Stimulated activated CD8-positive, alpha-beta memory T cell treated with anti-CD3 and anti-CD28 coated beads, Interleukin-15, amount 100 ng/mL, for 24 hours (primary cell): ENCODE data around the gene THEMIS2.
A peak's percentile ranks its signal among the peaks of the same experiment; 100 is the strongest.
"Not testable (repeated sequence)": the region's sequence is repeated elsewhere in the genome, so short reads cannot be mapped to it uniquely, and the experiment has no call there.

Experiments
- DNase-seq: peaks from one replicate; pipeline ENCODE4 v3.0.0-alpha.2; 2020; ENCODE audit warnings: low read depth

The THEMIS2 gene

DNA sequence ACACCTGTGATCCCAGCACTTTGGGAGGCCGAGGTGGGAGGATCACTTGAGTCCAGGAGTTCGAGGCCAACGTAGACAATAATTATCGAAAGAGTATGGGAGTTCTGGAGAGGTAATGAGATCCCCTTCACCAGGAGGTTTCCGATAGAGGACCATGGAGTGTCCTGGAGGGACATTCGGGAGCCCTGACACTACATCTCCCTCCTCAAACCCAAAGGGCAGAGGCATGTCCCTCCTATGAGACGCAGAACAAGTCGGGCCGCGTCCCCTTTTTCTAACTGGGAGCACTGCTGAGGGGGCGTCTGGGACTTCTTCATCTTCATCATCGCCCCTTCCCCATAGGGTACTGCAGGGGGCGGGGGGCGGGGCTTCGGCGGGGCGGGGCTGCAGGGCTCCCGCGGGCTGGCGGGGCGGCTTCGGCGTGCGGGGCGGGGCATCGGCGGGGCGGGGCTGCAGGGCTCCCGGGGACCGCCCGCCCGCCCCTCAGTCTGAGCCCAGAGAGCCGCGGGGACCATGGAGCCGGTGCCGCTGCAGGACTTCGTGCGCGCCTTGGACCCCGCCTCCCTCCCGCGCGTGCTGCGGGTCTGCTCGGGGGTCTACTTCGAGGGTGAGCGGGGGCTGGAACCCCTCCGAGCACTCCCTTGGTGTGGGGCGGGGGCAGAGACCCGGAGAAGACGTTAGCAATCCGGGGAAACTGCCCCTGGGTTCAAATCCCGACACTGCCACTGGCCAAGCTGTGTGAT is at the start of gene THEMIS2:
THEMIS2 (plus strand) TSS at position 486 of the 743 bp plus-strand sequence; CDS start at position 514, 28 bp downstream.
- peak; percentile 65 for DNase-seq

DNA sequence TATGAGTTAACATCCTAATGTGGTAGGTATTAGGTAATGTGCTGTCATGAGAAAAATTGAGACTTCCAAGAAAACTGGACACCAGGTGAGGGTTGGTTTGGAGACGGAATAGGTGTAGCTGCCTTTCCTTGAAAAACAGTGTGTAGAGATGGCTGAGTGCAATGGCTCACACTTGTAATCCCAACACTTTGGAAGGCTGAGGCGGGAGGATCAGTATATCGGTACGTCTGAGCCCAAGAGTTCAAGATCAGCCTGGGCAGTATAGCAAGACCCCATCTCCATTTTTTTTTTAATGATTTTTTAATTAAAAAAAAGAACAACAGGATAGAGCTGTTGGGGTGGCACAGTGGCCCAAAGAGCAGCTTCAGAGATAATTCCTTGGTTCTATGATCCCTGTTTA is 48.6 kb upstream of the THEMIS2 start:
- no peak for DNase-seq

DNA sequence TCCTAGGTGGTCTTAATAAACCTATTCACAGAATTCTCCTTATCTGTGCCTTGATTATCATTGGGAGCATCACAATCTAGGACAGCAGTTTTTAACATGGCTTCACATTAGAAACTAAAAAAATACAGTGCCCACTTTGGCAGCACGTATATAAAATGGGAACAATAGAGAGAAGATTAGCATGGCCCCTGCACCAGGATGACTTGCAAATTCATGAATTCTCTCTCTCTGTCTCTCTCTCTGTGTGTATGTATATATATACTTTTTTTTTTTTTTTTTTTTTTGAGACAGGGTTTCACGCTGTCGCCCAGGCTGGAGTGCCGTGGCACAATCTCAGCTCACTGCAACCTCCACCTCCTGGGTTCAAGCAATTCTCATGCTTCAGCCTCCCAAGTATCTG is 47.9 kb upstream of the THEMIS2 start:
- no peak for DNase-seq

DNA sequence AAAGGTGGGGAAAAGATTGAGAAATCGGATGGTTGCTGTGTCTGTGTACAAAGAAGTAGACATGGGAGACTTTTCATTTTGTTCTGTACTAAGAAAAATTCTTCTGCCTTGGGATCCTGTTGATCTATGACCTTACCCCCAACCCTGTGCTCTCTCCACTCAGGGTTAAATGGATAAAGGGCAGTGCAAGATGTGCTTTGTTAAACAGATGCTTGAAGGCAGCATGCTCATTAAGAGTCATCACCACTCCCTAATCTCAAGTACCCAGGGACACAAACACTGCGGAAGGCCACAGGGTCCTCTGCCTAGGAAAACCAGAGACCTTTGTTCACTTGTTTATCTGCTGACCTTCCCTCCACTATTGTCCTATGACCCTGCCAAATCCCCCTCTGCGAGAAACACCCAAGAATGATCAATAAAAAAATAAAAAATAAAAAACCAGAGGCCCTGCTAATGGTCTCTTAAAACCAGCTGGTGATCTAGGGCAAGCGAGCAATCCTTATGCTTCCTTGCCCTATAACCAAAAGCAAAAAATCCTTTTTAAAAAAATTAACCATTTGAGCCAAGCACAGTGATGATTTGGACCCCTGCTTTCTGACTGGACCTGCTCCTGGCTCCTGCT is 42.9 kb upstream of the THEMIS2 start:
- not testable (repeated sequence) for DNase-seq

DNA sequence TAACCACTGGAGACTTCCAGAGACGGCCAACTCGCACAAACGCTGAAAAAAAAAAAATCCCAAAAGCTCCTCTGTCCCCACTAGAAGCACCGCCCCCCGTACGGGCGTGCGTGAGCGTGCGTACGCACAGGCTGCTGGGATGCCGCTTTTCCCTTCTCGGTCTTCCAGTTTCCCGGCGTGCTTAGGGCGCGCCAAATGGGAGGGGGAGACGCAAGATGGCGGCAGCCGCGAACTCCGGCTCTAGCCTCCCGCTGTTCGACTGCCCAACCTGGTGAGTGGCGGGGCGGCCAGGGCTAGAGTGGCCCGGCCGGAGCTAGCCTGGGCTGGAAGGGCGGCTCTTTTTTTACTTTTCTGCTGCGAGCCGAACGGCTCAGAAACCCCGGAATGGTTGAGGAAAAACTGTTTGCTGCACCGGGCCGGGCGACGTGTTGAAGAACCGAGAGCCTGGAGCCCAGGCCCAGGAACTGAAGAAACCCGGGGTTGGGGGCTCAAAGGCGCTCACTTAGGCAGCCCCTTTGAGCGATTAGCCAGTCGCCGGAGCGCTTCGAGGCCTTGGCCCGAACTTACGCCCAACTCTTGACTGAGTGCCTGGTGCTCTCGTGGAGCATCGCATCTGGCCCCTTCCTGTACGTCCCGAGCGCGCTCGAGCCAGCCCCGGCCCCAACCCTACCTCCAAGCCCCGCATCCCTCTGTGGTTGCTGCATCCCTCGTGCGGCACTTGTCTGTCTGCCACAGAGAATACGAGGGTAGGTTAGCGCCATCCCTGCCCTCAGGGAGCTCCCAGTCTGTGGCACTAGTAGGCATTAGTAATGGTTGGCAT is 41.5 kb upstream of the THEMIS2 start, which contains the start of gene PPP1R8:
PPP1R8 (plus strand) TSS at position 162 of the 820 bp plus-strand sequence; CDS start at position 216, 54 bp downstream.
- peak; percentile 66 for DNase-seq

DNA sequence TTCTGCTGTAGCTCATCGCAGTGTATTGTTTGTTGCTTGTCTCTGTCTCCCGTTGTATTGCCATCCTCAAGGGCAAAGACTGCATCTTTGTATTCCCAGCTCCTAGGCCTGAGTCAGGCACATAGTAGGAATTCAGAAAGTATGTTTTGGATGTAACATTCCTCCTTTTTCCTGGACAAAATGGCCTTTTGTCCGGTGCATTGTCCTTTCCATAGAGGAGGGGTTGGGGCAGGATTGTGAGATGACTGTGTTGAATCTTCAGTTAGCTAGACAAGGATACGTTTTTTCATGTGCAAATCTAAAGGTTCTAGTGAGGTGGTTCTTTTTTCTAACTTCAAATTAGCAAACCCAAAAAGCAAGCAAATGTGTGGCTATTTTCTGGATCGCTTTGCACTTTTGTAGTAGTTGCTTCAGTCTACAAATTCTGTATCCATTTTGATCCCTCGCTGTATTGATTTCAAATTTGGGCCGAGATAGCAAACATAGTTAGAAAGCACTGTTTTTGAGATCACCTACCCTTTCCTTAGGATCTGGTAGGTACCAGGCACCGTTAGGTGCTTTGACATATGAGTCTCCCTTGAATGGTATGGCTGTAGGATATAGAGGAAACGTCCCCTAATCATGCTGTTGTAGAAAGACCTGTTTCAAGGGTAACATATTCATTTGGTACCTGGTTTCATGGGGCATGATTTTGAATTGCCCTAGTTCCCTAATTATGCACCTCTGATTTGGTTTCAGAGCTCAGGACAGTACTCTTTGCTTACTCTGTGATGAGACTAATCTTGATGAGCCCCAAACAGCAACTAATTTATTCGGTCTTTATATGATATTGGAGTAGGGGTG is 40.6 kb upstream of the THEMIS2 start:
- DNase-seq: no peak

DNA sequence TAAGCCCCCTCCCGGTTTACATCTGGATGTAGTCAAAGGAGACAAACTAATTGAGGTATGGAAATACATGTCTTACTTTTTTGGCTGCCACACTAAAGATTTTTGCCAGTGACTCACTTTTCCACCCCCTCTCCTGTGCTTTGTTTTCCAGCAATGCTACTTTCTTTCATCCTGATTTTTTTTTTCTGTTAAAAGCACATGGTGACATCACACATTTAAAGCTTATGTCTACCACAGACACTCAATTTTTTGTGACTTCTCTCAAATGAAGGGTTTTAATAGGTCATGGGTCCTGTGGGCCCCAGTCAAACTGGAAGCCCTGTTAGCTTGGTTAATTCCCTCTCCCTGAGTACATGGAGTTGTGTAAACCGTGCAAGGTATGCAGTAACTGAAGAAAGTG is 39.6 kb upstream of the THEMIS2 start:
- DNase-seq: no peak

DNA sequence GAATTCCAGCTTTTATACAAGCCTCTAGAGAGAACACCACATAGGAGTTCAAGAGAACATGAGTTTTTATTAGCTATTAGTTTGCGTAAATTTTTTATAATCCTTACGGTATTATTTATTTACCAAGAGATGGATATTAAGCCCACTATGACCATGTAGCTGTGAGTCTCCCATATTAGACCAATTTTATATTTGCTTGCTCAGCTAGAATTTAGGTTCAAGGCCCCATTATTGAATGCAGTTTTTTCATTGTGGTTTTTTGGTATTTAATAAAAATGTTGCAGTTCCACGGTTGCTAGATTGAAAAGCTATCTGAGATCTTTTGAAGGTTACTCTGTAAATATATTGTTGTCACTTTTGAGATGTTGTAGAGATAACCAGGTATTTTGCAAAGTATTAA is 38.9 kb upstream of the THEMIS2 start:
- DNase-seq: no peak

DNA sequence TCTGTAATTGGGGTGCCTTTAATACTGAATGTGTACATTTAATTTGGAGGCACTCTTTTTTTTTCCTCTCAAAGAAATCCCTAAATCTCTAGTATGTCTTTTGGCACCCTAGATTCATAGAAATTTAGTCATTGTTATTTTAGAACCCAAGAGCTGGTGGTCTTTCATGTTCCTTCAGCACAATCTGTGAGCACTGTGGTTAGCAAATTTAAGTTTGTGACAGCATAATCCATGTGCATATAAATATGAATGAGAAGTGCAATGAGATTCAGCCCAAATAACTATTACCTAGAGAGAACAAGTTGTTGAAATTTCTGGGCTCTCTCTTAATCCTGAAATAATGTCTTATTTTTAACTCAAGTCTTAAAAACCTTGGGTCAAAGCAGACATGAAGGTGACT is 37.3 kb upstream of the THEMIS2 start:
- no peak for DNase-seq

DNA sequence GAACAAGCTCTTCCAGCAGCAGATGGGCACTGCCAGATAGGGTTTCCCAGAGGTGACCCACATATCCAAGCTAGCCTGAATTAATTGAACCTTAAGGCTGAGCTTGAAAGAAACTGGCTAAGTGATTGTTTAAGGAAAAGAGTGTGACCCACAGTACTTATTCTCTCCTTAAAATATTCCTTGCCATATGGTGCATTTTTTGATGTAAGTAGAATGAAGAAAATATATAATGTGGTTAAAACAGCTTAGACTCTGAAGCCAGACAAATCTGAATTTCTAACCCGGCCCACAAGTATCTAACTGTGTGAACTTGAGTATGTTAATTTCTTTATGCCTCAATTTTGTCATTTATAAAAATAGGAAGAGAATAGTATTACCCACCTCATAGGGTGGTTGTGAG is 36.8 kb upstream of the THEMIS2 start:
- DNase-seq: no peak

DNA sequence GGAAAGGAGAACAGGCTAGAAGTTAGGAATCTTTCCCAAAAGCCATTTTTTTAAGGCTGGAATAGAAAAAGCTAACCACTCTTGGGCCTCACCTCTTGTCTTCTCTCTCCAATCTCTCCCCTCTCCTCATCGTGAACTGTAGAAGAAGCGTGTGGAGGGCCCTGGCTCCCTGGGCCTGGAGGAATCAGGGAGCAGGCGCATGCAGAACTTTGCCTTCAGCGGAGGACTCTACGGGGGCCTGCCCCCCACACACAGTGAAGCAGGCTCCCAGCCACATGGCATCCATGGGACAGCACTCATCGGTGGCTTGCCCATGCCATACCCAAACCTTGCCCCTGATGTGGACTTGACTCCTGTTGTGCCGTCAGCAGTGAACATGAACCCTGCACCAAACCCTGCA is 22.4 kb upstream of the THEMIS2 start:
- DNase-seq: no peak

DNA sequence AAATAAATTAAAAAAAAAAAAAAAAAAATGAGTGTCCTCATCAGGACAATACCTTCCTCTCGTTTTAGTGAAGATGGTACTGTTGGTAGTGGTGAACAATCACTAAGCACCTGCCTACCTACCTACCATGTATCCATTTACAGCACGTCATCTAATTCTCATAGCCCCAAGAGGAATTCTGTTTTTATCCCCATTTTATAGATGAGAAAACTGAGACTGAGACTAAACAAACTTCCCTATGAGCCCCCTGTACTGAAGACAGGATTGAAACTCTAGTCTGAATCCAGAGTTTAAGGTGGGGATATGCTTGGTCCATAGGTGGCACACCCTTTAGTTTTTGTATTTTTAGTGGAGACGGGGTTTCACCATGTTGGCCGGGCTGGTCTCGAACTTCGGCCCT is 17.3 kb upstream of the THEMIS2 start:
- DNase-seq: no peak

DNA sequence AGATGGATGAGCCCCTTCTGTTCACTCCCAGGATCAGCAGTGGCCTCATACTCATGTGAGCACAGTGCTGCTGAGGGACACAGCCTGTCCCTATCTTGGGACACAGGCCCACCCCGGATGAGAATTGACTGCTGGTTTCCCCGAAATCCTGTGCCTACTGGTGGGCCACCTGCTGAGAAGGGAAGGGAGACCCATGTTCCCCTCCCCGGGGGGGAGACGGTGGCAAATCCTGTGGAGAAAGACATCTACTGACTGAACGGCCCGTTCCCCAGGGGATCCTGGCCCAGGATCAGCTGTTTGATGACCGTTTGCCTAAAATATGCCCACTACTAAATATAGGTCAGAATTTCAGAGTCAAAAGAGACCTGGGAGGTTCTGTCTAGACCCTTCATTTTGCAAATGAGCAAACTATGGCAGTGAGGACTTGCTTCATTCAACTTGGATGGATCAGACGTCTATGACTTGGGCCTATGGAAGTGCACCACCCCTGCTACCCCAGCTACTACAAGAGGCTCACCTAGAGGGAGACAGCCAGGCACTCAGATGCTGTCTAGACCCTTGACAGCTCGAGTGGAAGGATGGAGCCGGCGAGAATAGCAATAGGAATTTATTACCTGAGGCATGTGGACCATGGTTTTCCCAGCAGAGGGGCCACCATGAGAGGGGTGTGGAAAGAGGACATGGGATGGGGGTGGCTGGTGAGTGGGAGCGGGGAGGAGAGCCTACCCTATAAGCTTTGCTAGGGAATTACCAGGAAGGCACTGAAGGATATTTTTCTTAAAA is 15.6 kb upstream of the THEMIS2 start:
- DNase-seq: no peak

DNA sequence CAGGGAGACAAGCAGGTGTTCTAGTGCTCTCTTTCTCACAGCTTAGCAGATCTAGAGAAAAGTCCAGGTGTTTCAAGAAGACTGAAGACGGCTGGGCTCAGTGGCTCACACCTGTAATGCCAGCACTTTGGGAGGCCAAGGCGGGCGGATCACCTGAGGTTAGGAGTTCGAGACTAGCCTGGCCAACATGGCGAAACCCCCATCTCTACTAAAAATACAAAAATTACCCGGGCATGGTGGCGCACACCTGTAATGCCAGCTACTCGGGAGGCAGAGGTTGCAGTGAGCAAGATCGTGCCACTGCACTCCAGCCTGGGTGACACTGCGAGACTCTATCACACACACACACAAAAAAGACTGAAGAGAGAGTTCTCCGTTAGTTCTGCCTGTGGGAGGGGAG is 14.8 kb upstream of the THEMIS2 start:
- not testable (repeated sequence) for DNase-seq

DNA sequence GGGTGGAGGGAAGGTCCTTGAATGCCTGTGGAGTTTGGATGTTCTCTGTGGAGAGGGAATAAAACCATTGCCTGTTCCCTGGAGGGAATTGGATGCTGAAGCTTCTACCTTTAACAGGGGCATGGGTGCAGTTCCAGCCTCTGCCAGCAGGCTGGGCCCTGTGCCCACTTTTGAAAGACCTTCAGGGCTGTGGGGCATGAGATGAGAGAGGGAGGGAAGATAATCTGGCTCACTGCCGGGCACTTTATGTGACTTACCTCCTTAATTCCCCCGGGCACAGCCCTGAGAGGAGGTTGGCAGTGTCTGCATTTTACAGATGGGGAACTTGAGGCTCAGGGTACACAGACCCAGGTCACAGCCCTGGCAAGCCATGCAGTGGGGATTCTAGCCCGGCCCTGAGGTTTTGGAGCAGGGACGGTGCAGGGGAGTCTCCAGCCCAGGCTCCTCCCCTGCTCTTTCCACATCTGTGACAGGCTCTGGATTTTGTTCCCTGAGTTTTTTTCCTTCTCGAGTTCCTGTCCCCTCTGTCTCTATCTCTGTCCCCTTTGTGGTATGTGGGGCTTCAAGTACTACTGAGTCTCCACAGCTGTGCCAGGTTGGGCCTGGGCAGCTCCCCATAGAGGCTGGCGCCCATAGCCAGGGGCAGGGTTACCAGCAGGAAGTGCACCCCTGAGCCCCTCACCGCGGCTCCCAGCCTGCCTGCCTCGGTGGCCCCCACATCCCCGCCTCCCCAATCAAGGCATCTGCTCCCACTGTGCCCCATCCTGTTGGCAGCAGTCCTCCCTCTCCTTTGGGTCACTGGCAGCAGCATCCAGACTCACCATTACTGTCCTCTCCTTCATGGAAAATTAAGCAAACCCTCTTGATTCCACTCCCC is 14.0 kb upstream of the THEMIS2 start:
- peak; percentile 66 for DNase-seq

DNA sequence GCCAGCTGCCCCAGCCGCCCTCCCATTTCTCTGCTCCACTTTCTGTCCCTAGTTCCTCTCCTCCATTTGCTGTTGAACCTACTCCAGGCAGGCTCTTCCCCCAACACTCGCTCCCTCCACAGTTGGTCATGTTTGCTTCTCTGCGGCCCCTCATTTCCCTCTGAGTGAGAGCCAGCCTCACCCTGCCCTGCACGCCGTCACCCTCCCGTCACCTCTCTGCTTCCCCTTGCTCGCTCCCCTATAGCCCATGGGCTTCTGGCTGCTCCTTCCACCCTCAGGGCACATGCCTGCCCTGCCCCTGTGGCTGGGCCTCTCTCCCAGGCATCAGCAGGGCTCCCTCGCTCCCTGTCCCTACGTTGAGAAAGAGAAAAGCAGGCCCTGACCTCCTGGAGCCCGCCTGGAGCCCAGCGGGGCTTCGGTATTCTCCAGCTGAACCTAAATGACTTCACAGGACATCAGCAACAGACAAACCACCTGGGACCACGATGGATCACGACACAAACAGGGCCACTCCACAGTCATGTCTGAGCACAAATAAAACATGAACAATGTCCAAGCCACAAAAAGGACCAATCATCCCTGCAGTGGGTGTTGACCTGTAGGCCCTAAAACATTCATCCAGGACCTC is 13.3 kb upstream of the THEMIS2 start:
- no peak for DNase-seq

DNA sequence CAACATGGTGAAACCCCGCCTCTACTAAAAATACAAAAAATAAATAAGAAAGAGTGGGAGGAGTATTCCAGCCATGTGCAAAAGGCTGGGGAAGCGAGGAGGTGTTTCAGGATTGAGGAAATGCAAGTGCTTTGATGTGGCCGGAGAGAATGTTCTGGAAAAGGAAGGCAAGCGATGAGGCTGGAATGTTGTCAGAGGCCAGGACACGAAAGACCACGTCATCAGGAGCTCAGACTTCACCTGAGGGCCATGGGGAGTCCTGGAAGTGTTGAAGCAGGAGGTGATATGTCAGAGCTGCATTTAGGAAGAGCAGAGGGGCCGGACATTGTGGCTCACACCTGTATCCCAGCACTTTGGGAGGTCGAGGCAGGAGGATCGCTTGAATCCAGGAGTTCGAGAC is 10.9 kb upstream of the THEMIS2 start:
- DNase-seq: no peak

DNA sequence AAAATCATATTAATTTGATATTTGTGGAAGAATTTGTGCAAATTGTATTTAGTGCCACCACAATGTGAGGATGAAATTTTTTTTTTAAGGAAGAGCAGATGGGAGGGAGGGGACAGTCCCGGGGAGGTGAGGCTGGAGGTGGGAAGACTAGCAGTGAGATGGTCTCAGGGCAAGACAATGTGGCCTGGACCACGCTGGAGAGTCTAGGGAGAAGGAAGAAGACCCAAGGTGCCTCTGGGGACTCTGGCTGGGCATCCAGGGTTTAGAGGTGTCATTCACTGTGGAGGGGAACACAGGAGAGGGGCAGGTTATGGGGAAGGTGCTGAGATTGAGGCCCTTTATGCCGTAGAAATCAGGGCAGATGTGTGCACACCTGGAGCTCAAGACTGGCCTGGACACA is 10.3 kb upstream of the THEMIS2 start:
- no peak for DNase-seq

DNA sequence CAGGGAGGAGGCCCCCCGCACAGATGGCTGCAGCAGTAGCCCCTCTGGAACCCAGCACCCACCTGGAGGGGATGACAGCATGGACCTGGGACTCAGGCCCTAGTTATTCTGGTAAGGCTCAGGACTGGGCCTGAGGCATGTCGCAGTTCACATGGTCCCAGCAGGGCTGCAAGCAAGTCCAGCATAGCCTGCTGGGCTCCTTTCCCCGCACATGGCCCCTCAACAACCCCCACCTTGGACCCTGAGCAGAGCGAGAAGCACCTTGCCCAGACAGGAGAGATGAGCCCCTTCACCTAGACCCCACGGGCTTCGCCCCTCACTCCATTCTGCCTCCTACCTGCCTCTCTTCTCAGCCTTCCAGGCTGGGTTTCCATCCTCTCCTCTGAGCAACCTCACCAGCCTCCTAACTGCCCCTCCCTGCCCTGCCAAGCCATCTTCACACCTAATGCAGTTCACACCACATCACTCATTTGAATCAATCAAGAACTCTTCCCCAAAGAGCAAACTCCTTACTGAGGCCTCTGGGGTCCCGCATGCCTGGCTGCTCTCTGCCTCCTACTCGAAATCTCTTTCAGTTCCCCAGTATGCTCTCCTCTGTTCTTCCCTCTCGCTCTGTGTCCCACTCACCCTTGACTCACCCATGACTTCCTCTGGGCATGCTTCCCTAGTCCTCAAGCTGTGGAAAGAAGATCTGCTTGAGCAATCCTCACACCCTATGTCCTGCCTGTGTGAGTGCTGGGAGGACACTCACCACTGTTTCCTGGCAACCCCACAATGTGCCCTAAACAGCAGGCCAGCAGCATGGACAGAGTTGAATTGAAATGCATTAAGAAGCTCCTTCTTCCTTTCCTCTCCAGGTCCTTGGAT is 9.4 kb upstream of the THEMIS2 start:
- DNase-seq: no peak
